HUES48 (cell line): ENCODE data around the gene TNFRSF1A.

Experiments used
- H3K27ac ChIP-seq: one replicate; pipeline ENCODE4 v1.7.0; 2013; ENCODE audit warnings: low read depth, low read length, inconsistent platforms
- H3K27me3 ChIP-seq: 2 replicates; pipeline ENCODE4 v1.6.1; 2013; ENCODE audit warnings: mild to moderate bottlenecking, low read length; ENCODE audit not compliant: control insufficient read depth, insufficient read depth
- H3K36me3 ChIP-seq: 2 replicates; pipeline ENCODE4 v1.6.1; 2013; ENCODE audit warnings: low read length; ENCODE audit not compliant: control insufficient read depth, insufficient read depth
- H3K4me1 ChIP-seq: 2 replicates; pipeline ENCODE4 v1.6.1; 2013; ENCODE audit warnings: mild to moderate bottlenecking, low read length; ENCODE audit not compliant: control insufficient read depth, insufficient read depth
- H3K4me3 ChIP-seq: 2 replicates; pipeline ENCODE4 v1.5.1; 2013; ENCODE audit warnings: mild to moderate bottlenecking, low read depth, low read length
- H3K9ac ChIP-seq: 2 replicates; pipeline ENCODE4 v1.6.1; 2013; ENCODE audit warnings: mild to moderate bottlenecking, low read depth, low read length, moderate library complexity
- H3K9me3 ChIP-seq: 2 replicates; pipeline ENCODE4 v1.6.1; 2013; ENCODE audit warnings: low read length; ENCODE audit not compliant: control insufficient read depth, insufficient read depth

The TNFRSF1A gene

DNA sequence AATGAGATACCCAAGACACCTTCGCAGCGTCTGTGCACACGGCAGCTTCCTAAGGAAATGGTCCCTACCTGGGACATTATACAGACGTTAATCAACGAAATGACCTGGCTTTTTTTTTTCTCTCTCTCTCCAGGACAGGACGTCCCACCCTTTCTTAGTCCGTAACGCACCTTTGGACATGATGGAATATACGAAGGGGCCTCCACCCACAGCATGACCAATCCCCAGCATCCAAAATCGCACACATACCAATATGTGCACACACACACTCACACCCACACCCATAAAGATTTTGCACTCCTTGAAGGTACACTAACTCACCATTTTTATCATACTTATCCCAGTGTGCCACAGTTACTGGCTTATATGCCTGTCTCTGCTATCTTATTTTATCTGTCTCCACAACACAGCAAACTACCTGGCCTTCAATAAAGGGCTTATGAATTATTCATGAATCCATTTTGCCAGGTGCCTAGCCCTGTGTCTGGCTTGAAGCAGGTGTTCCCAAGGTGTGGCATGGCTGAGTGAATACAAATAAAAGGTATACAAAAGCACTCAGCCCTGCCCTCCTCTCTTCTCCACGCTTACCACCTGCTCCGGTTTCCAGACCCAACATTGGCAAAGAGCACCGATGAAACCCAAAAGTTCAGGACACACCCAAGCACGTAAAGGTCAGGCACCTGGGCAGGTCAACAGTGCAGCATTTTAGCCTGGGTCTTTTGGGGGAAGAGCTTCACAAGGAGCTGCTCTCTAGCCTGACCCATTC is 31.3 kb upstream of the TNFRSF1A start:
- Histone ChIP-seq H3K9me3 (no peaks in the 10 kb centered on the region), H3K27ac (peak overlapping the region; percentile 88), H3K4me1 (peaks cover 53% of the 10 kb centered on the region), H3K9ac (peak overlapping the region; percentile 38; the same call in 1 of the 2 replicates), H3K27me3 (no peaks in the 10 kb centered on the region), H3K36me3 (peaks cover 4% of the 10 kb centered on the region; the same call in 1 of the 2 replicates), H3K4me3 (peak overlapping the region; percentile 75)

DNA sequence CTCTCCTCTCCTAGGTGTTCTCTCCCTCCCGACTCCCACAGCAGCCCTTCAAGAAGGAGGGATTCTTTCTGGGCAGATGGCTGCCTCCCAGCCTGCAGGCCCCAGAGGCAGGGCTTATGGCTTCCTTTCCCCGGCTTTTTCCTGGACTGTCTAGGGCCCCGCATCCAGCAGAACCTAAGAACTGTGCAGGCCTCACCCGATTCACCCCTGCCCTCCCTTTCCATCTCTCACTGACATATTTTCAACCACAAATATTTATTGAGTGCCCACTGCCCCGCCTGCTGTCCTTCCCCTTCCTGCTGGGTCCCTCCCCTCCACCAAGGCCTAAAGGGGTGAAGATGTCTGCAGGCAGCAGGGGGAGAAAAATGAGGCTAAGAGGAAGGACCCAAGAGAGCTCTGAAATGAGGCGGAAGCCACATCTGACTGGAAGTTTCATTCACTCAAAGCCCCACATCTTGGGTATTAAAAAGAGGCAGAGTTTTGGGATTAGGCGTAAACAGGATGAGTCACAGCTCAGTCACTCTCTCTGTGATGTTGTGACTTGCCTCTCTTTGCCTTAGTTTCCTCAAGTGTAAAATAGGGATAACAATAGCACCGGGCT is 30.6 kb upstream of the TNFRSF1A start:
- H3K36me3 ChIP-seq, result peaks cover 4% of the 10 kb centered on the region; the same call in 1 of the 2 replicates
- H3K9me3 ChIP-seq, result no peaks in the 10 kb centered on the region
- peaks cover 50% of the 10 kb centered on the region for H3K4me1 ChIP-seq
- peak overlapping the region; percentile 75 for H3K4me3 ChIP-seq
- H3K27ac ChIP-seq, result peak overlapping the region; percentile 88
- no peaks in the 10 kb centered on the region for H3K27me3 ChIP-seq
- H3K9ac ChIP-seq, result peak overlapping the region; percentile 38; the same call in 1 of the 2 replicates

DNA sequence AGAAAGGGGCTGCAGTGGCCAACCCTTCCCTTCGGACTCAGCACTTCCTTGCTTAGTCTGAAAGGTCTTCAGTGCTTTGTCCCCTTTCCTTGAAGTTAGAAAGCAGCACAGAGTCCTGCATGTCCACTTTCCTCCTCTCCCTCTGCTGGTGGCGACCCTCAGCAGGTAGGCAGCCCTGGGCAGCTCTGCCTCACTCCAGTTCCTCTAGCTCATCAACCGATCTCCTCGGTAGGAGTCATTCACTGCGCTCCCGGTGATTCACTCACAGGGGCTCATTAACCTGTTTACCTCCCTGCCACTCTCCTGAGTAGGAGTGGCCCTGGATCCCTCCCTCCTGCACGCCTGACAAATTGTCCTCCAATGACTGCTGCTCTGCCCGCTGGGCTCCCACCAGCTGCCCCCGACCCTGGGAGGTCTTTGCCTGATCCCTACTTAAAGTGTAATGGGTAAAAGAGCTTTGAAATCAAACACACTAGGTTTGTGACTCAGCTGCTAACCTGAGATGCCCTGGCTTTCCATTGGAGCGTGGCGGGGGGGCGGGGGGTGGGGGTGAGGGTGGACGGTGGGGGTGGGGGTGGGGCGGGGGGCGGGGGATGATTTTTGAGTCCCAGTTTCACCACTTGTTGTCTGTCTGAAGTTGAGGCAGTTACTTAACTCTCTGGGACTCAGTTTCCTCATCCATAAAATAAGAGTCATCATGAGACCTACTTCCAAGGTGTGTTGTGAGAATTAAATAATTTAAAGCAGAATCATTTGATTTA is 29.3 kb upstream of the TNFRSF1A start:
- H3K4me3 ChIP-seq, result peak overlapping the region; percentile 46; the same call in 1 of the 2 replicates
- H3K4me1 ChIP-seq, result peaks cover 36% of the 10 kb centered on the region
- H3K27ac ChIP-seq, result peak overlapping the region; percentile 94
- H3K9ac ChIP-seq, result peak overlapping the region; percentile 50
- no peaks in the 10 kb centered on the region for H3K27me3 ChIP-seq
- peaks cover 12% of the 10 kb centered on the region for H3K36me3 ChIP-seq
- H3K9me3 ChIP-seq, result no peaks in the 10 kb centered on the region

DNA sequence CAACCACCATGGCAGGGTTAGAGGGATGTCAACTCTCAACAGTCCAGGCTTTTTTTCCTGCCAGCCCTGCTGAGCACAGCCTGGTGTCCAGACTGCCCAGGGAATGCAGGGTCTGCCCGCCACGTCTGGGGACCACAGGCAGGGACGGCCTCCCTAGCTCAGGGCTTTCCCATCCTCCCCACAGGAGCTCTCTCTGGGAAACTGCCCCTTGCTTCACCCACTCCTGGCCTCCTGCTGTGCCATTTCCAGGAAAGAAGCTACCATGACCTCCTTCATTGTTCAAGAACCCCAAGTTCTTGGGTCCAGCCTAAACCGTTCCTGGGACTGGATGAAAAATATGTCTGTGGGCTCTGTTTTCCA is 28.7 kb upstream of the TNFRSF1A start:
- Histone ChIP-seq H3K36me3 (peaks cover 12% of the 10 kb centered on the region), H3K9ac (peak overlapping the region; percentile 50), H3K27ac (peak overlapping the region; percentile 94), H3K4me1 (peaks cover 36% of the 10 kb centered on the region), H3K27me3 (no peaks in the 10 kb centered on the region), H3K9me3 (no peaks in the 10 kb centered on the region), H3K4me3 (peak overlapping the region; percentile 46; the same call in 1 of the 2 replicates)

DNA sequence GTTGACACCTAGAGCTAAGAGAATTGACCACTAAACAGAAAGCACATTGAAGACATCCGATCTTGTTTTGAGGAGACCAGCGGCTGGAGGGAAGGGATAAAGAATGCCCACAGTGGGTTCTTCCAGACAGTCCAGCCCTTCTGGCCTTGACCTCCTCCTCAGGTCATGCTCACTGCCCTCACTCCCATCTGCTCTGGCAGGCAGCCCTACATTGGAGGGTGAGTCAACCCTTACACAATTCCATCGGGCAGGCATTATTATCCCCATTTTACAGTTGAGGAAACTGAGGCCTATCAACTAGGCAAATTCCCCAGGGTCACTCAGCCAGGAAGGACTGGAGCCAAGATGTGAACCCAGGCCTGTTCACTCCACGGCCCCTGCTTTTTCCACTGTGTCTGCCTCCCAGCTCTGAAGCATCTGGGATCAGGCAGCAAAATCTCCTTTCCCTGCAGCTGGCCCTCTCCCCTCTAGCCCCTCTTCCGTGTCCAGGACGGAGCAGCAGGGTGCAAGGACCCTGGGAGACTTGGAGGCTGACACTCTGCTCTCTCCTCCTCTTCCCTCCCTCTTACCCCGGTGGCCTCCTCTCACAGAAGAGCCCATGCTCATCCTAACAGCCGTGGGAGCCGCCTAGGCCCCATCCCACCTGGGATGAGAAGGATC is 28.2 kb upstream of the TNFRSF1A start:
- Histone ChIP-seq H3K9ac (0 out of 2 replicates have a peak overlapping the region, but pooled peaks have one; percentile 50), H3K36me3 (peaks cover 12% of the 10 kb centered on the region), H3K4me3 (no peak overlapping the region), H3K27me3 (no peaks in the 10 kb centered on the region), H3K27ac (peak overlapping the region; percentile 94), H3K4me1 (peaks cover 36% of the 10 kb centered on the region), H3K9me3 (no peaks in the 10 kb centered on the region)

DNA sequence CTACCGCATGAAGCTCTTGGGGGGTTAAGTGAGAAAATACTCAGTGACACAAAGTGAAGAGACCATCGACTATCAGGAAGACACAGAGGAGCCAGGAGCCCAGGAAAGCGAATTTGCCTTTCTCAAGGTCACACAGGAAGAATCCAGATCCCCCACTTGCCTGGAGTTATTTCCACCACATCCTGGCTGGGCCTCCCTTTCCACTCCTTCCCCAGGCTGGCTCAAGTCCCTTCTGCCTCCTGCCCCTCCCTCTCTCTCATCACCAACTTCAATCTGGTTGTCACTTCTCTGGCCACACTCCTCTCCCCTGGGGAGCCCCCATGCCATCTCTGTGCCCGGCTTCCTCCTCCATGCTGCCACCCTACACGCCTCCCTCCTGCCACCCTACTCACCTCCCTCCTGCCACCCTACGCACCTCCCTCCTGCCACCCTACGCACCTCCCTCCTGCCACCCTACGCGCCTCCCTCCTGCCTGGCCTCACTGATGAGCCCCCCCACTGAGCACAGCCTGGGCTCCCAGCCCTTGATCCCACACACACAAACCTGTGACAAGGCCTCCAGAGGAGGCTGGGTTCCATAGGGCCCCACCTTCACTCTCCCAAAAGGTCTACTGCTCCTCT is 27.1 kb upstream of the TNFRSF1A start:
- Histone ChIP-seq H3K27me3 (no peaks in the 10 kb centered on the region), H3K4me1 (peaks cover 34% of the 10 kb centered on the region), H3K9ac (no peak overlapping the region), H3K4me3 (no peak overlapping the region), H3K27ac (no peak overlapping the region), H3K9me3 (no peaks in the 10 kb centered on the region), H3K36me3 (peaks cover 12% of the 10 kb centered on the region)

DNA sequence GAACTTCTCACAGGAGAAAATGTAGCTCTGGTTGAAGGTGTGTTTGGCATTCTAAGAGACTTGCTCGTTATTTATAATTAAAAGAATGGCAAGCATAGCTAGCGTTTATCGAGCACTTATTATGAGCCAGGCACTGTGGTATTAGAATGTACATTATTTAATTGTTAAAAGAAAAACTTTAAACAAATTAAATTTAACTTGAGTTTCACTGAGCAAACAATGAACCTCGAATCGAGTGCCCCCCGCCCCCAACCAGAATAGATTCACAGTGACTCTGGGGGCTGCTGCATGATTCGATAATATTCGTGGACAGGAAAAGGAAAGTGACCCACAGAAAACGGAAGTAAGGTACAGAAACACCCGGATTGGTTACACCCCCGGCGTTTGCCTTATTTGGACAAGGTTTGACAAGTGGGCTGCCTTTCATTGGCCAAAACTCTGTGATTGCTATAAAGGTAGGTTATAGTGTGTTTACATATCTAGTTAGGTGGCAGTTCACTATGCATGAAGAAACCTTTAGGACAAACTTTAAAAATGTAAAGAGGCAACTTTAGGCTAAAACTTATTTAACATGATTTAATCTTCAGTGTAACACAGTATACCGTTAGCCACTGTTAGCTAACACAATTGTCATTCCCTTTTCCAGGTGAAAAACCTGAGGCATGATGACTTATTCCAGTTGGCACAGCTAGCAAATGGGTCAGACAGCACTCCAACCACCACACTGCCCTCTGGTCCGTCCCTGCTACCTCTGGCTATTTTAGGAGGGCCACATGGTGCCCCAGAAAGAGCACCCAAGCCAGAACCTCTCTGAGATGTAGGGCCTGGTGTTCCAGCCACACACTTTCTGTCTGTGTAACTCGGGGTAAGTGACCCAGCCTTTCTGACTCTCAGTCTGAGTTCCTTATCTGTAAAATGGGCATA is 26.4 kb upstream of the TNFRSF1A start:
- peaks cover 40% of the 10 kb centered on the region for H3K4me1 ChIP-seq
- no peak overlapping the region for H3K9ac ChIP-seq
- H3K27me3 ChIP-seq, result no peaks in the 10 kb centered on the region
- H3K27ac ChIP-seq, result peak overlapping the region; percentile 19
- H3K9me3 ChIP-seq, result no peaks in the 10 kb centered on the region
- H3K4me3 ChIP-seq, result no peak overlapping the region
- peaks cover 12% of the 10 kb centered on the region for H3K36me3 ChIP-seq

DNA sequence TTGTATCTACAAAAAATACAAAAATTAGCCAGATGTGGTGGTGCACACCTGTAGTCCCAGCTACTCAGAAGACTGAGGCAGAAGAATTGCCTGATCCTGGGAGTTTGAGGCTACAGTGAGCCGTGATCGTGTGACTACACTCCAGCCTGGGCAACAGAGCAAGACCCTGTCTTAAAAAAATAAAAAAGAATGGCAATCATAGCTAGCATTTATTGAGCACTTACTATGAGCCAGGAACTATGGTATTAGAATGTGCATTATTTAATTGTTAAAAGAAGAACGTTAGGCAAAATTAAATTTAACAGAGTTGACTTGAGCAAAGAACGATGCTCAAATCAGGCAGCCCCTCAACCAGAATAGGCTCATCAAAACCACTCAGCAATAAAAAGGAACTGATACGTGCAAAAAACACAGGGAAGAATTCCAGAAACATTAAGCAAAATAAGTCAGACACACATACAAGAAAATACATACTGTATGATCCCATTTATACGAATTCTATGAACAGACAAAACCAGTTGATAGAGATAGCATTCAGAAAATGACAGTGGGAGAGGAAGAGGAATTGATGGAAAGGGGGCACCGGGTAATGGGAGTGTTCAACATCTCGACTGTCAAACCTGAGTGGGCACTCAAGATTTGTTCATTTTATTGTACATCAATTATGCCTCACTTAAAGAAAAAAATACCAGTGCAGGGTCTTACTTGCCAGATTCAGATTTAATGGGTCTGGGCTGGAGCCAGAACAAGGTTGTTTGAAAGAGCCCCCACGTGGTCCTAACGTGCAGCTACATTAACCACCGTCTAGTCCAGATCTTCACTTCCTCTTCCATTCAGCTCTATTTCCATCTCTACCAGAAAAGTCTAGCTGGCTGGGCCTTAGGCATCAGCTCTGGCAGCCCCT is 25.4 kb upstream of the TNFRSF1A start:
- H3K9me3 ChIP-seq, result no peaks in the 10 kb centered on the region
- no peak overlapping the region for H3K27ac ChIP-seq
- no peaks in the 10 kb centered on the region for H3K27me3 ChIP-seq
- no peak overlapping the region for H3K4me3 ChIP-seq
- H3K36me3 ChIP-seq, result peaks cover 16% of the 10 kb centered on the region
- no peak overlapping the region for H3K9ac ChIP-seq
- peaks cover 34% of the 10 kb centered on the region for H3K4me1 ChIP-seq

DNA sequence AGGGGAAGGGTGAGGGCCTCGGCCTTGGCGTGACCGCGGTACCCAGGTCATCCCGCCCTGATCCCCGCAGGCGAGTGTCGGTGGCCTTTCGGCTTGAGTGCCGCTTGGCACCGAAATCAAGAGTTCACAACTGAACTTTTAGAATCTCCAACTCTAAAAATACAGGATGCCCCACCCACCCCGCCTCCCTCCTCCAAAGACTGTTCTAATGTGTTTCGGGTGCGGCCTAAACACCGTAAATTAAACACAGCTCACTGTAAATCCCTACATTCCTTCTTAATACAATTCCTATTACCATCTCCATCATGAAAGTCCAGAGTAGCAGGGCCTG is 22.1 kb upstream of the TNFRSF1A start:
- H3K4me1 ChIP-seq, result peaks cover 17% of the 10 kb centered on the region; the same call in 1 of the 2 replicates
- peaks cover 39% of the 10 kb centered on the region for H3K36me3 ChIP-seq
- H3K27me3 ChIP-seq, result no peaks in the 10 kb centered on the region
- H3K9me3 ChIP-seq, result no peaks in the 10 kb centered on the region
- no peak overlapping the region for H3K9ac ChIP-seq
- H3K4me3 ChIP-seq, result peak overlapping the region; percentile 66; the same call in 1 of the 2 replicates
- peak overlapping the region; percentile 81 for H3K27ac ChIP-seq
